SK-N-MC (cell line): ENCODE results near the gene ZNF750.

Source experiments
- EZH2 ChIP-seq: fragments of 200-600 bp; sonication (generic); IDR thresholded peaks from one replicate; pipeline ENCODE4 v1.6.1; 2017; ENCODE audit warnings: antibody characterized with exemption
- FOXP2 ChIP-seq: optimal IDR thresholded peaks from 2 replicates; pipeline ENCODE3; 2011; ENCODE audit warnings: mild to moderate bottlenecking, moderate library complexity; ENCODE audit not compliant: insufficient read depth; ENCODE audit errors: extremely low read length, control extremely low read depth
- POLR2AphosphoS5 ChIP-seq: IDR thresholded peaks from 2 replicates; pipeline ENCODE4 v1.6.1; 2012; ENCODE audit warnings: mild to moderate bottlenecking, low read depth, low read length, borderline replicate concordance

DNA sequence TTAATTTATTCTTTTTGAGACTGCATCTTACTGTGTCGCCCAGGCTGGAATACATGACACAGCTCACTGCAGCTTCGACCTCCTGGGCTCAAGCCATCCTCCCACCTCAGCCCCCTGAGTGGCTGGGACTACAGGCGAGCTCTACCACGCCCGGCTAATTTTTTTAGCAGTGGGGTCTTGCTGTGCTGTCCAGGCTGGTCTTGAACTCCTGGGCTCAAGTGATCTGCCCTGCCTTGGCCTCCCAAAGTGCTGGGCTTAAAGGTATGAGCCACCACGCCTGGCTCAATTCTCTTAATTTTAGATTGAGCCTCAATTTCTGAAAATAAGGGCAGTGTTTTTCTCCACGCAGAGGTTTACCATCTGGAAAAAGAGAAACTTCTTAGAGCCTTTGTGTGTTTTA, 41.1 kb downstream of the ZNF750 start:
- no peak for TF ChIP-seq POLR2AphosphoS5
- TF ChIP-seq FOXP2 = no peak
- no peak for TF ChIP-seq EZH2
